ENCODE data around the gene CNPY4. TPM values are rescaled to one million over a fixed set of nuclear protein-coding genes. Genes with fewer than 3 reads are reported as not detected.

CNPY4 gene
- polyA plus RNA-seq, 2 donors: 5.5 to 5.8 TPM

- no peaks in the 10 kb centered on the region for H3K27me3 ChIP-seq (ENCODE audit: control insufficient read depth in 1 of 2, insufficient read depth in 2 of 2, low read length in 2 of 2)
- WGBS, 2 donors: 89 to 90% methylated on average over 13 of the region's 13 CpGs
- no peak overlapping the region for H3K4me3 ChIP-seq (ENCODE audit: low read depth in 1 of 2, low read length in 2 of 2)
- no peaks in the 10 kb centered on the region for H3K4me1 ChIP-seq (ENCODE audit: control insufficient read depth in 2 of 2, insufficient read depth in 2 of 2, low read length in 1 of 2)
- H3K36me3 ChIP-seq (ENCODE audit: control insufficient read depth in 2 of 2, insufficient read depth in 2 of 2, low read length in 1 of 2): peaks cover 0 to 44% of the 10 kb centered on the region in 2 donors
- no peaks in the 10 kb centered on the region for H3K9me3 ChIP-seq (ENCODE audit: control insufficient read depth in 2 of 2, insufficient read depth in 1 of 2, low read depth in 1 of 2, low read length in 1 of 2)
- no peak overlapping the region for H3K27ac ChIP-seq (ENCODE audit: low read depth in 2 of 2, low read length in 1 of 2)
Observed at GRCh38 chr7:100111914-100112313, 7.5 kb upstream of the CNPY4 start.

- 92% methylated on average over 7 of the region's 7 CpGs for WGBS, 2 donors
- no peaks in the 10 kb centered on the region for H3K27me3 ChIP-seq (ENCODE audit: control insufficient read depth in 1 of 2, insufficient read depth in 2 of 2, low read length in 2 of 2)
- no peaks in the 10 kb centered on the region for H3K9me3 ChIP-seq (ENCODE audit: control insufficient read depth in 2 of 2, insufficient read depth in 1 of 2, low read depth in 1 of 2, low read length in 1 of 2)
- peaks cover 0 to 23% of the 10 kb centered on the region in 2 donors for H3K36me3 ChIP-seq (ENCODE audit: control insufficient read depth in 2 of 2, insufficient read depth in 2 of 2, low read length in 1 of 2)
- H3K27ac ChIP-seq (ENCODE audit: low read depth in 2 of 2, low read length in 1 of 2): no peak overlapping the region
- H3K4me3 ChIP-seq (ENCODE audit: low read depth in 1 of 2, low read length in 2 of 2): no peak overlapping the region
- no peaks in the 10 kb centered on the region for H3K4me1 ChIP-seq (ENCODE audit: control insufficient read depth in 2 of 2, insufficient read depth in 2 of 2, low read length in 1 of 2)
Observed at GRCh38 chr7:100115026-100115425, 4.4 kb upstream of the CNPY4 start.

DNA sequence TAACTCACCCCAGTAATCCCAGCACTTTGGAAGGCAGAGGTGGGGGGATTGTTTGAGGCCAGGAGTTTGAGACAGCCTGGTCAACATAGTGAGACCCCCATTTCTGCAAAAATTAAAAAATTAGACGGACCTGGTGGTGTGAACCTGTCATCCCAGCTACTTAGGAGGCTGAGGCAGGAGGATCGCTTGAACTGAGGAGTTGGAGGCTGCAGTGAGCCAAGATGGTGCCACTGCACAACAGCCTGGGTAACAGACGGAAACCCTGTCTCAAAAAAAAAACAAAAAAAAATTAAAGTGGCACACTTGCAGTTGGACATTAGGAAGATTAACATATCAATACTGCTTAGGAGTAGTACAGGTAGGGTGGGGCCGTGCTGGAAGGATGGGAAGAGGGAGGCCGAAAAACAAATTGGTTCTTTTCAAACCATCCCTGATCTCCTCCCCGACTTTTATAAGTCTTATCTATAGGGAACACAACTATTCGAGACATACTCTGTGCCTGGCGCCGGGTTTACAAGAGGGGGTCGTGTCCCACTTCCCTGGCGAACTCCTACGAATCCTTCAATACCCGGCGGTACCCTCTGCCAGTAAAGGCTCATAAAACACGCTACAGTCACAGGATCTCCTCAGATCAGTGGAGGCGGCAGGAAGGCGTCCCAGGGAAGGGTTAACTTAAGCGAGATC, 904 bp upstream of the CNPY4 start:
- 19 to 20% methylated on average over 18 of the region's 18 CpGs for WGBS, 2 donors
- Histone ChIP-seq H3K27me3 (ENCODE audit: control insufficient read depth in 1 of 2, insufficient read depth in 2 of 2, low read length in 2 of 2) (no peaks in the 10 kb centered on the region), H3K9me3 (ENCODE audit: control insufficient read depth in 2 of 2, insufficient read depth in 1 of 2, low read depth in 1 of 2, low read length in 1 of 2) (no peaks in the 10 kb centered on the region), H3K4me1 (ENCODE audit: control insufficient read depth in 2 of 2, insufficient read depth in 2 of 2, low read length in 1 of 2) (no peaks in the 10 kb centered on the region), H3K27ac (ENCODE audit: low read depth in 2 of 2, low read length in 1 of 2) (peak overlapping the region; percentile 88 to 91), H3K4me3 (ENCODE audit: low read depth in 1 of 2, low read length in 2 of 2) (peak overlapping the region; percentile 86 to 89), H3K36me3 (ENCODE audit: control insufficient read depth in 2 of 2, insufficient read depth in 2 of 2, low read length in 1 of 2) (peaks cover 0 to 6% of the 10 kb centered on the region in 2 donors)

GRCh38 chr7:100119970-100120732, 717 bp downstream of the CNPY4 start:
- Histone ChIP-seq H3K4me1 (ENCODE audit: control insufficient read depth in 2 of 2, insufficient read depth in 2 of 2, low read length in 1 of 2) (no peaks in the 10 kb centered on the region), H3K36me3 (ENCODE audit: control insufficient read depth in 2 of 2, insufficient read depth in 2 of 2, low read length in 1 of 2) (no peaks in the 10 kb centered on the region), H3K27ac (ENCODE audit: low read depth in 2 of 2, low read length in 1 of 2) (peak overlapping the region; percentile 88 to 91), H3K27me3 (ENCODE audit: control insufficient read depth in 1 of 2, insufficient read depth in 2 of 2, low read length in 2 of 2) (no peaks in the 10 kb centered on the region), H3K9me3 (ENCODE audit: control insufficient read depth in 2 of 2, insufficient read depth in 1 of 2, low read depth in 1 of 2, low read length in 1 of 2) (no peaks in the 10 kb centered on the region), H3K4me3 (ENCODE audit: low read depth in 1 of 2, low read length in 2 of 2) (peak overlapping the region; percentile 69 to 89)
- WGBS, 2 donors: 17 to 20% methylated on average over 19 of the region's 19 CpGs

DNA sequence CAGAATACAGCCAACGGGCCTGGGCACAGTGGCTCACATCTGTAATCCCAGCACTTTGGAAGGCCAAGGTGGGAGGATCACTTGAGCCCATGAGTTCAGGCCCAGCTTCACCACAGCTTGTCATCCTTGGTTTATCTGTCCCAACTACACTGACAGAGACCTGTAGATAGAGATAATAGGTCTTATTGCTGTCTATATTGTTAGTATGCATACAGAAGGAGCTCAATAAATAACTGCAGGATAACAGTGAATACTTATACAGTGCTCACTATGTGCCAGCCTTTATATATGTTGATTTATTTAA, 1.3 kb downstream of the CNPY4 start:
- H3K36me3 ChIP-seq (ENCODE audit: control insufficient read depth in 2 of 2, insufficient read depth in 2 of 2, low read length in 1 of 2): no peaks in the 10 kb centered on the region
- H3K9me3 ChIP-seq (ENCODE audit: control insufficient read depth in 2 of 2, insufficient read depth in 1 of 2, low read depth in 1 of 2, low read length in 1 of 2): no peaks in the 10 kb centered on the region
- no peaks in the 10 kb centered on the region for H3K27me3 ChIP-seq (ENCODE audit: control insufficient read depth in 1 of 2, insufficient read depth in 2 of 2, low read length in 2 of 2)
- peaks cover 0 to 2% of the 10 kb centered on the region in 2 donors for H3K4me1 ChIP-seq (ENCODE audit: control insufficient read depth in 2 of 2, insufficient read depth in 2 of 2, low read length in 1 of 2)
- H3K4me3 ChIP-seq (ENCODE audit: low read depth in 1 of 2, low read length in 2 of 2): no peak overlapping the region
- H3K27ac ChIP-seq (ENCODE audit: low read depth in 2 of 2, low read length in 1 of 2): peak overlapping the region in 1 of 2 donors; percentile 91
- WGBS, 2 donors: 10 to 26% methylated on average over 1 of the region's 1 CpG

DNA sequence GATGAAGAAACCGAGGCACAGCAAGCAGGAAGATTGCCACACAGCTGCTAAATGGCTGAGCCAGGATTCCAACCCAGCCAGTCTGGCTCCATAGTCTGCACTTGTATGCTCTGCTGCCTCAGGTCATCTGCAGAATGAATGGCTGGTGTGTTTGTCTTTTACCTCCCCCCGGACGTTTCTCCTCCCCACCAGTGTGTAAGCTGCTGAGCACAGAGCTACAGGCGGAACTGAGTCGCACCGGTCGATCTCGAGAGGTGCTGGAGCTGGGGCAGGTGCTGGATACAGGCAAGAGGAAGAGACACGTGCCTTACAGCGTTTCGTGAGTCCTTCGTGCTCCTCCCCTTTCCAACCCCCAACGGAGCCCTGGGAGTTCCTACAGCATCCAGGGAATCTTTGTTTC, 2.6 kb downstream of the CNPY4 start:
- Histone ChIP-seq H3K27ac (ENCODE audit: low read depth in 2 of 2, low read length in 1 of 2) (peak overlapping the region in 1 of 2 donors; percentile 14), H3K36me3 (ENCODE audit: control insufficient read depth in 2 of 2, insufficient read depth in 2 of 2, low read length in 1 of 2) (no peaks in the 10 kb centered on the region)
- 51 to 58% methylated on average over 13 of the region's 13 CpGs for WGBS, 2 donors

DNA sequence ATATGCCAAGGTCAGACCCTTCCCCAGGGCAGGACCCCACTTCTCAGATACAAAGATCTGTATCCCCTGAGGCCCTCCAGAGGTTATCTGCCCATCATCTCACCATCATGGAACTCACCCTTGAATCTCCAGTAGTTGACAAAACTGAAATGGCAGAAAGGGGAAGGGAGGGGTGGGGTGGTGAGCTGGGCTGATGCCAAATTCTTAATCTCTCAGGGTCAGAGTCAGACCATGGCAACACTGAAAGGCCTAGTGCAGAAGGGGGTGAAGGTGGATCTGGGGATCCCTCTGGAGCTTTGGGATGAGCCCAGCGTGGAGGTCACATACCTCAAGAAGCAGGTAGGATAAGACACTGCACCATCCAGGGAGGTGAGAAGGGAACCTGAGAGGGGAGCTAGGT, 3.1 kb downstream of the CNPY4 start:
- WGBS, 2 donors: 95 to 100% methylated on average over 1 of the region's 1 CpG

More for the DNA sequence above, 2.6 kb downstream of the CNPY4 start:
- Histone ChIP-seq H3K27me3 (ENCODE audit: control insufficient read depth in 1 of 2, insufficient read depth in 2 of 2, low read length in 2 of 2) (no peaks in the 10 kb centered on the region), H3K4me1 (ENCODE audit: control insufficient read depth in 2 of 2, insufficient read depth in 2 of 2, low read length in 1 of 2) (peaks cover 0 to 2% of the 10 kb centered on the region in 2 donors), H3K4me3 (ENCODE audit: low read depth in 1 of 2, low read length in 2 of 2) (no peak overlapping the region), H3K9me3 (ENCODE audit: control insufficient read depth in 2 of 2, insufficient read depth in 1 of 2, low read depth in 1 of 2, low read length in 1 of 2) (no peaks in the 10 kb centered on the region)

DNA sequence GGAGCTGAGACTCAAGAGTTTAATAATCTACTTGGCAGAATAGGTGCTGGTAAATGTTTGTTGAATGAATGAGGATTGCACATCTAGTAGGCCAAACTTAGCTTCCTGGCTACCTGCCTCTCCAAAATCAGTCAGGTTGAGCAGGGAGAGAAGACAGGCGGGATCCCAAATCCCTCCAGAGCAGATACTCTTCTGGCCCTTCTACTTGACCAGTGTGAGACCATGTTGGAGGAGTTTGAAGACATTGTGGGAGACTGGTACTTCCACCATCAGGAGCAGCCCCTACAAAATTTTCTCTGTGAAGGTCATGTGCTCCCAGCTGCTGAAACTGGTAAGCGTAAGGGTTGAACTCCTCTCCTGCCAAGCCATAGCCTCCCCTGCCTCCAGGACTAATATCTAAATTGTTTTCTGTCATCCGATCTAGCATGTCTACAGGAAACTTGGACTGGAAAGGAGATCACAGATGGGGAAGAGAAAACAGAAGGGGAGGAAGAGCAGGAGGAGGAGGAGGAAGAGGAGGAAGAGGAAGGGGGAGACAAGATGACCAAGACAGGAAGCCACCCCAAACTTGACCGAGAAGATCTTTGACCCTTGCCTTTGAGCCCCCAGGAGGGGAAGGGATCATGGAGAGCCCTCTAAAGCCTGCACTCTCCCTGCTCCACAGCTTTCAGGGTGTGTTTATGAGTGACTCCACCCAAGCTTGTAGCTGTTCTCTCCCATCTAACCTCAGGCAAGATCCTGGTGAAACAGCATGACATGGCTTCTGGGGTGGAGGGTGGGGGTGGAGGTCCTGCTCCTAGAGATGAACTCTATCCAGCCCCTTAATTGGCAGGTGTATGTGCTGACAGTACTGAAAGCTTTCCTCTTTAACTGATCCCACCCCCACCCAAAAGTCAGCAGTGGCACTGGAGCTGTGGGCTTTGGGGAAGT, 5.1 kb downstream of the CNPY4 start:
- Histone ChIP-seq H3K4me1 (ENCODE audit: control insufficient read depth in 2 of 2, insufficient read depth in 2 of 2, low read length in 1 of 2) (peaks cover 4 to 5% of the 10 kb centered on the region in 2 donors), H3K27me3 (ENCODE audit: control insufficient read depth in 1 of 2, insufficient read depth in 2 of 2, low read length in 2 of 2) (no peaks in the 10 kb centered on the region), H3K9me3 (ENCODE audit: control insufficient read depth in 2 of 2, insufficient read depth in 1 of 2, low read depth in 1 of 2, low read length in 1 of 2) (no peaks in the 10 kb centered on the region), H3K36me3 (ENCODE audit: control insufficient read depth in 2 of 2, insufficient read depth in 2 of 2, low read length in 1 of 2) (no peaks in the 10 kb centered on the region), H3K27ac (ENCODE audit: low read depth in 2 of 2, low read length in 1 of 2) (peak overlapping the region; percentile 11 to 87), H3K4me3 (ENCODE audit: low read depth in 1 of 2, low read length in 2 of 2) (no peak overlapping the region)
- 71 to 76% methylated on average over 4 of the region's 4 CpGs for WGBS, 2 donors

More for the DNA sequence above, 3.1 kb downstream of the CNPY4 start:
- Histone ChIP-seq H3K27ac (ENCODE audit: low read depth in 2 of 2, low read length in 1 of 2) (peak overlapping the region in 1 of 2 donors; percentile 14), H3K27me3 (ENCODE audit: control insufficient read depth in 1 of 2, insufficient read depth in 2 of 2, low read length in 2 of 2) (no peaks in the 10 kb centered on the region), H3K4me3 (ENCODE audit: low read depth in 1 of 2, low read length in 2 of 2) (no peak overlapping the region), H3K36me3 (ENCODE audit: control insufficient read depth in 2 of 2, insufficient read depth in 2 of 2, low read length in 1 of 2) (no peaks in the 10 kb centered on the region), H3K9me3 (ENCODE audit: control insufficient read depth in 2 of 2, insufficient read depth in 1 of 2, low read depth in 1 of 2, low read length in 1 of 2) (no peaks in the 10 kb centered on the region), H3K4me1 (ENCODE audit: control insufficient read depth in 2 of 2, insufficient read depth in 2 of 2, low read length in 1 of 2) (peaks cover 0 to 5% of the 10 kb centered on the region in 2 donors)

DNA sequence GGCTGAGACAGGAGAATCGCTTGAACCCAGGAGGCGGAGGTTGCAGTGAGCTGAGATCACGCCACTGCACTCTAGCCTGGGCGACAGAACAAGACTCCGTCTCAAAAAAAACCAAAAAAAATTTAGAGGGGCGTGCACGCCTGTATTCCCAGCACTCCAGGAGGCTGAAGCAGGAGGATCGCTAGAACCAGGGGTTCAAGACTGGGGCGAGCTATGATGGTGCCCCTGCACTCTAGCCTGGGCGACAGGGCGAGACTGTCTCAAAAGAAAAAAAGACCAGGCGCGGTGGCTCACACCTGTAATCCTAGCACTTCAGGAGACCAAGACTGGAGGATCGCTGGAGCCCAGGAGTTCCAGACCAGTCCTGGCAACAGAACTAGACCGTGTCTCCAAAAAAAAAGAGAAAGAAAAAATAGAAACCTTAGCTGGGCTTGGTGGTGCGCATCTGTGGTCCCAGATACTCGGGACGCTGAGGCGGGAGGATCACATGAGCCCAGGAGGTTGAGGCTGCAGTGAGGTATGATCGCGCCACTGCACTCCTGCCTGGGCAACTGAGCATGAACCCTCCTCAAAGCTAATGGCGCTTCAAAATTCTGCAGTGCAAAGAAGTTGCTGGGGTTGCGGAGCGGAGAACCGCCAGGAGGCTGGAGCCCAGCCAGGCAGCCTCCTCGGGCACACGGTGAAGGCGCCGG, 7.0 kb downstream of the CNPY4 start:
- no peaks in the 10 kb centered on the region for H3K9me3 ChIP-seq (ENCODE audit: control insufficient read depth in 2 of 2, insufficient read depth in 1 of 2, low read depth in 1 of 2, low read length in 1 of 2)
- 7 to 9% methylated on average over 29 of the region's 29 CpGs for WGBS, 2 donors
- peak overlapping the region; percentile 76 to 81 for H3K4me3 ChIP-seq (ENCODE audit: low read depth in 1 of 2, low read length in 2 of 2)
- H3K4me1 ChIP-seq (ENCODE audit: control insufficient read depth in 2 of 2, insufficient read depth in 2 of 2, low read length in 1 of 2): peaks cover 4 to 5% of the 10 kb centered on the region in 2 donors
- H3K36me3 ChIP-seq (ENCODE audit: control insufficient read depth in 2 of 2, insufficient read depth in 2 of 2, low read length in 1 of 2): no peaks in the 10 kb centered on the region
- no peaks in the 10 kb centered on the region for H3K27me3 ChIP-seq (ENCODE audit: control insufficient read depth in 1 of 2, insufficient read depth in 2 of 2, low read length in 2 of 2)
- H3K27ac ChIP-seq (ENCODE audit: low read depth in 2 of 2, low read length in 1 of 2): peak overlapping the region; percentile 95 to 98

All from esophagus (tissue), 2 donors.